Measurements from ENCODE around the gene IRGQ.
A peak's percentile ranks its signal among the peaks of the same experiment; 100 is the strongest.

IRGQ gene

GRCh38 chr19:43624933-43625332 lies 29.0 kb upstream of the IRGQ start:
- no peak overlapping the region for H3K4me3 ChIP-seq (ENCODE audit: extremely low read depth, insufficient read depth, low read length, poor library complexity, severe bottlenecking)
- 35 to 41% methylated on average over 13 to 17 of the region's 30 CpGs for WGBS, 2 experiments (ENCODE audit: insufficient coverage in 2 of 2)

GRCh38 chr19:43623889-43624670 lies 28.1 kb upstream of the IRGQ start:
- Histone ChIP-seq H3K4me3 (ENCODE audit: extremely low read depth, insufficient read depth, low read length, poor library complexity, severe bottlenecking) (no peak overlapping the region), H3K27ac (ENCODE audit: low read depth, low read length, severe bottlenecking) (no peak overlapping the region), H3K9me3 (ENCODE audit: control insufficient read depth, low read length) (no peaks in the 10 kb centered on the region), H3K36me3 (ENCODE audit: control insufficient read depth, insufficient read depth, low read length) (peaks cover 34% of the 10 kb centered on the region), H3K4me1 (ENCODE audit: control insufficient read depth, insufficient read depth, low read length, poor library complexity, severe bottlenecking) (peaks cover 5% of the 10 kb centered on the region)
- 95% methylated on average over 27 to 33 of the region's 35 CpGs for WGBS, 2 experiments (ENCODE audit: insufficient coverage in 2 of 2)

More at GRCh38 chr19:43624933-43625332, 29.0 kb upstream of the IRGQ start:
- Histone ChIP-seq H3K9me3 (ENCODE audit: control insufficient read depth, low read length) (no peaks in the 10 kb centered on the region), H3K4me1 (ENCODE audit: control insufficient read depth, insufficient read depth, low read length, poor library complexity, severe bottlenecking) (peaks cover 2% of the 10 kb centered on the region), H3K27ac (ENCODE audit: low read depth, low read length, severe bottlenecking) (no peak overlapping the region), H3K36me3 (ENCODE audit: control insufficient read depth, insufficient read depth, low read length) (peaks cover 34% of the 10 kb centered on the region)

GRCh38 chr19:43622956-43623355 lies 27.0 kb upstream of the IRGQ start:
- no peaks in the 10 kb centered on the region for H3K9me3 ChIP-seq (ENCODE audit: control insufficient read depth, low read length)
- peaks cover 5% of the 10 kb centered on the region for H3K4me1 ChIP-seq (ENCODE audit: control insufficient read depth, insufficient read depth, low read length, poor library complexity, severe bottlenecking)
- H3K36me3 ChIP-seq (ENCODE audit: control insufficient read depth, insufficient read depth, low read length): peaks cover 34% of the 10 kb centered on the region
- no peak overlapping the region for H3K4me3 ChIP-seq (ENCODE audit: extremely low read depth, insufficient read depth, low read length, poor library complexity, severe bottlenecking)
- WGBS, 2 experiments (ENCODE audit: insufficient coverage in 2 of 2): no CpG with 5 or more reads among the region's 1 CpG
- no peak overlapping the region for H3K27ac ChIP-seq (ENCODE audit: low read depth, low read length, severe bottlenecking)

GRCh38 chr19:43622070-43622469 lies 26.1 kb upstream of the IRGQ start:
- H3K27ac ChIP-seq (ENCODE audit: low read depth, low read length, severe bottlenecking): no peak overlapping the region
- peaks cover 34% of the 10 kb centered on the region for H3K36me3 ChIP-seq (ENCODE audit: control insufficient read depth, insufficient read depth, low read length)

GRCh38 chr19:43620061-43621001 lies 24.4 kb upstream of the IRGQ start:
- H3K27ac ChIP-seq (ENCODE audit: low read depth, low read length, severe bottlenecking): peak overlapping the region; percentile 97
- H3K9me3 ChIP-seq (ENCODE audit: control insufficient read depth, low read length): no peaks in the 10 kb centered on the region
- H3K4me1 ChIP-seq (ENCODE audit: control insufficient read depth, insufficient read depth, low read length, poor library complexity, severe bottlenecking): peaks cover 5% of the 10 kb centered on the region
- H3K4me3 ChIP-seq (ENCODE audit: extremely low read depth, insufficient read depth, low read length, poor library complexity, severe bottlenecking): peak overlapping the region; percentile 57
- H3K36me3 ChIP-seq (ENCODE audit: control insufficient read depth, insufficient read depth, low read length): peaks cover 28% of the 10 kb centered on the region
- WGBS, 2 experiments (ENCODE audit: insufficient coverage in 2 of 2): 39 to 51% methylated on average over 13 of the region's 23 CpGs

More at GRCh38 chr19:43622070-43622469, 26.1 kb upstream of the IRGQ start:
- H3K4me3 ChIP-seq (ENCODE audit: extremely low read depth, insufficient read depth, low read length, poor library complexity, severe bottlenecking): no peak overlapping the region
- no peaks in the 10 kb centered on the region for H3K9me3 ChIP-seq (ENCODE audit: control insufficient read depth, low read length)
- 72 to 82% methylated on average over 2 to 3 of the region's 4 CpGs for WGBS, 2 experiments (ENCODE audit: insufficient coverage in 2 of 2)
- H3K4me1 ChIP-seq (ENCODE audit: control insufficient read depth, insufficient read depth, low read length, poor library complexity, severe bottlenecking): peaks cover 5% of the 10 kb centered on the region

- H3K4me3 ChIP-seq (ENCODE audit: extremely low read depth, insufficient read depth, low read length, poor library complexity, severe bottlenecking): peak within 1 kb of the TSS; percentile 57
- no peaks in the 10 kb centered on the region for H3K9me3 ChIP-seq (ENCODE audit: control insufficient read depth, low read length)
- peaks cover 5% of the 10 kb centered on the region for H3K4me1 ChIP-seq (ENCODE audit: control insufficient read depth, insufficient read depth, low read length, poor library complexity, severe bottlenecking)
- 1% methylated on average over 50 to 81 of the region's 81 CpGs for WGBS, 2 experiments (ENCODE audit: insufficient coverage in 2 of 2)
- H3K36me3 ChIP-seq (ENCODE audit: control insufficient read depth, insufficient read depth, low read length): peaks cover 27% of the 10 kb centered on the region
- H3K27ac ChIP-seq (ENCODE audit: low read depth, low read length, severe bottlenecking): peak within 1 kb of the TSS; percentile 97
Measured at GRCh38 chr19:43619262-43620060, 23.5 kb upstream of the IRGQ start, which contains the start of gene ZNF428. ZNF428 (minus strand) TSS chr19:43619629; CDS start chr19:43614304, 5,325 bp downstream.

GRCh38 chr19:43618921-43619261 lies 23.0 kb upstream of the IRGQ start:
- H3K27ac ChIP-seq (ENCODE audit: low read depth, low read length, severe bottlenecking): peak overlapping the region; percentile 97
- peaks cover 29% of the 10 kb centered on the region for H3K36me3 ChIP-seq (ENCODE audit: control insufficient read depth, insufficient read depth, low read length)
- peaks cover 5% of the 10 kb centered on the region for H3K4me1 ChIP-seq (ENCODE audit: control insufficient read depth, insufficient read depth, low read length, poor library complexity, severe bottlenecking)
- 9 to 14% methylated on average over 12 to 13 of the region's 14 CpGs for WGBS, 2 experiments (ENCODE audit: insufficient coverage in 2 of 2)
- H3K4me3 ChIP-seq (ENCODE audit: extremely low read depth, insufficient read depth, low read length, poor library complexity, severe bottlenecking): peak overlapping the region; percentile 57
- H3K9me3 ChIP-seq (ENCODE audit: control insufficient read depth, low read length): no peaks in the 10 kb centered on the region

- H3K4me3 ChIP-seq (ENCODE audit: extremely low read depth, insufficient read depth, low read length, poor library complexity, severe bottlenecking): no peak overlapping the region
- H3K27ac ChIP-seq (ENCODE audit: low read depth, low read length, severe bottlenecking): no peak overlapping the region
- 83 to 84% methylated on average over 2 to 5 of the region's 6 CpGs for WGBS, 2 experiments (ENCODE audit: insufficient coverage in 2 of 2)
Measured at GRCh38 chr19:43616954-43617353, 21.0 kb upstream of the IRGQ start.

GRCh38 chr19:43616306-43616705 lies 20.4 kb upstream of the IRGQ start:
- WGBS, 2 experiments (ENCODE audit: insufficient coverage in 2 of 2): no CpG with 5 or more reads among the region's 1 CpG
- Histone ChIP-seq H3K4me3 (ENCODE audit: extremely low read depth, insufficient read depth, low read length, poor library complexity, severe bottlenecking) (no peak overlapping the region), H3K36me3 (ENCODE audit: control insufficient read depth, insufficient read depth, low read length) (peaks cover 43% of the 10 kb centered on the region), H3K4me1 (ENCODE audit: control insufficient read depth, insufficient read depth, low read length, poor library complexity, severe bottlenecking) (peaks cover 5% of the 10 kb centered on the region), H3K27ac (ENCODE audit: low read depth, low read length, severe bottlenecking) (no peak overlapping the region), H3K9me3 (ENCODE audit: control insufficient read depth, low read length) (no peaks in the 10 kb centered on the region)

More at GRCh38 chr19:43616954-43617353, 21.0 kb upstream of the IRGQ start:
- Histone ChIP-seq H3K4me1 (ENCODE audit: control insufficient read depth, insufficient read depth, low read length, poor library complexity, severe bottlenecking) (peaks cover 5% of the 10 kb centered on the region), H3K36me3 (ENCODE audit: control insufficient read depth, insufficient read depth, low read length) (peaks cover 38% of the 10 kb centered on the region), H3K9me3 (ENCODE audit: control insufficient read depth, low read length) (no peaks in the 10 kb centered on the region)

GRCh38 chr19:43612374-43612773 lies 16.4 kb upstream of the IRGQ start:
- Histone ChIP-seq H3K4me1 (ENCODE audit: control insufficient read depth, insufficient read depth, low read length, poor library complexity, severe bottlenecking) (peaks cover 4% of the 10 kb centered on the region), H3K36me3 (ENCODE audit: control insufficient read depth, insufficient read depth, low read length) (peaks cover 66% of the 10 kb centered on the region), H3K27ac (ENCODE audit: low read depth, low read length, severe bottlenecking) (no peak overlapping the region), H3K9me3 (ENCODE audit: control insufficient read depth, low read length) (no peaks in the 10 kb centered on the region), H3K4me3 (ENCODE audit: extremely low read depth, insufficient read depth, low read length, poor library complexity, severe bottlenecking) (no peak overlapping the region)
- WGBS, 2 experiments (ENCODE audit: insufficient coverage in 2 of 2): 94 to 96% methylated on average over 11 to 12 of the region's 12 CpGs

Measured in mesodermal cell (in vitro differentiated cells).